K562 (cell line): ENCODE results near the gene PARD3B. TPM values are rescaled to one million over a fixed set of nuclear protein-coding genes. Genes with fewer than 3 reads are reported as not detected.

Source experiments
- ATAC-seq: fragments of 200-7000 bp; cut with Tn5 transposase; 3 replicates; pipeline ENCODE4 v1.9.1; 2020; ENCODE audit warnings: moderate library complexity
- BruUV-seq: library from RNA; stranded (reverse); fragments of 400-500 nt; replicated peaks from 2 replicates; lab custom pipeline; 2021; lab: Mats Ljungman, UMichigan
- CTCF ChIA-PET: fragments of 300-600 bp; formaldehyde crosslinking; extraction: SDS; loops from one replicate; lab custom pipeline; 2021; ENCODE audit warnings: low intra/inter-chr PET ratio; lab: Yijun Ruan, JAX
- POLR2A ChIA-PET: fragments of 300-600, 350-650 bp; sonication (Branson Sonifier 250); formaldehyde crosslinking; extraction: SDS; loops from one replicate; lab custom pipeline; 2021; ENCODE audit warnings: antibody characterized with exemption, inconsistent platforms; lab: Yijun Ruan, JAX
- DNase-seq, 4 experiments: peaks; one replicate each; pipeline versions ENCODE4 v3.0.0 to v3.0.0-alpha.2; 2011 to 2018; ENCODE audit warnings: low spot score in 3 of 4, mixed read lengths in 3 of 4; ENCODE audit errors: extremely low read depth in 1 of 4
- FAIRE-seq: peaks from 2 replicates; lab custom pipeline; 2011; peaks lifted over from hg19 to GRCh38; lab: Jason Lieb, UNC
- H2AFZ ChIP-seq: 2 replicates; pipeline ENCODE4 v1.6.0; 2011; ENCODE audit warnings: low read depth, low read length, control low read depth, inconsistent platforms
- H3K27ac ChIP-seq: fragments of 200-600 bp; 3 replicates; pipeline ENCODE4 v1.8.0; 2011; ENCODE audit warnings: low read depth, mild to moderate bottlenecking, control low read depth, inconsistent platforms, low read length, moderate library complexity, mixed read lengths; ENCODE audit errors: extremely low read depth
- H3K27me3 ChIP-seq, 2 experiments: fragments of 300-600 bp in 1 of 2; 2 replicates in 1 of 2; 3 replicates in 1 of 2; pipeline versions ENCODE4 v1.6.0 to v1.8.0; 2011; ENCODE audit warnings: inconsistent platforms in 2 of 2, low read length in 2 of 2, mild to moderate bottlenecking in 1 of 2, mixed read lengths in 1 of 2, moderate library complexity in 1 of 2; ENCODE audit not compliant: control insufficient read depth in 2 of 2, insufficient read depth in 2 of 2
- H3K36me3 ChIP-seq: fragments of 300-600 bp; 3 replicates; pipeline ENCODE4 v1.8.0; 2011; ENCODE audit warnings: mild to moderate bottlenecking, low read length, inconsistent platforms; ENCODE audit not compliant: control insufficient read depth, insufficient read depth
- H3K4me1 ChIP-seq, 2 experiments: fragments of 200-600 bp in 1 of 2; replicated peaks in 1 of 2; 2 replicates in 1 of 2; 3 replicates in 1 of 2; pipeline versions ENCODE4 v1.5.1 to v1.8.0; 2011; ENCODE audit warnings: inconsistent platforms in 2 of 2, low read length in 2 of 2, mild to moderate bottlenecking in 1 of 2, mixed read lengths in 1 of 2, moderate library complexity in 1 of 2; ENCODE audit not compliant: control insufficient read depth in 2 of 2, insufficient read depth in 2 of 2
- H3K4me2 ChIP-seq: 2 replicates; pipeline ENCODE4 v1.6.1; 2011; ENCODE audit warnings: low read length, control low read depth, inconsistent platforms, mixed read lengths; ENCODE audit not compliant: insufficient read depth
- H3K4me3 ChIP-seq: fragments of 200-600 bp; sonication (generic), shearing (Covaris generic); 2 replicates; pipeline ENCODE4 v1.5.1; 2016; ENCODE audit warnings: control low read depth, inconsistent platforms
- H3K79me2 ChIP-seq: fragments of 200-600 bp; 3 replicates; pipeline ENCODE4 v1.8.0; 2011; ENCODE audit warnings: low read length, inconsistent platforms; ENCODE audit not compliant: control insufficient read depth, insufficient read depth
- H3K9ac ChIP-seq, 2 experiments: 2 replicates each; pipeline versions ENCODE4 v1.6.0 to v1.6.1; 2011; ENCODE audit warnings: low read depth in 2 of 2, low read length in 2 of 2, control low read depth in 1 of 2, inconsistent platforms in 1 of 2, mild to moderate bottlenecking in 1 of 2, mixed read lengths in 1 of 2; ENCODE audit not compliant: insufficient read depth in 1 of 2
- H3K9me1 ChIP-seq: one replicate; pipeline ENCODE4 v1.6.0; 2011; ENCODE audit warnings: inconsistent platforms, mild to moderate bottlenecking, low read length, moderate library complexity; ENCODE audit not compliant: control insufficient read depth, insufficient read depth
- H3K9me3 ChIP-seq: replicated peaks from 2 replicates; pipeline ENCODE4 v1.5.1; 2011; ENCODE audit warnings: low read depth, low read length, inconsistent platforms; ENCODE audit not compliant: control insufficient read depth, insufficient read depth
- H4K20me1 ChIP-seq: replicated peaks from 2 replicates; pipeline ENCODE4 v1.6.1; 2011; ENCODE audit warnings: low read length, inconsistent platforms, mixed read lengths; ENCODE audit not compliant: control insufficient read depth, insufficient read depth
- CSDE1 ChIP-seq, 2 experiments: fragments of 450-650 bp; IDR thresholded peaks; 2 replicates each; pipeline ENCODE4 v1.6.1; 2016; ENCODE audit warnings: mild to moderate bottlenecking in 1 of 2
- DMBX1 ChIP-seq: fragments of 250-450 bp; sonication (Bioruptor Pico); IDR thresholded peaks from 2 replicates; pipeline ENCODE4 v1.8.0; 2022; ENCODE audit warnings: inconsistent platforms, mild to moderate bottlenecking, moderate library complexity, borderline replicate concordance
- ELF1 ChIP-seq: fragments of 200-800 bp; sonication (Bioruptor generic); IDR thresholded peaks from 2 replicates; pipeline ENCODE4 v1.6.1; 2016; ENCODE audit warnings: missing genetic modification characterization, missing compliant biosample characterization
- KHSRP ChIP-seq: fragments of 450-650 bp; IDR thresholded peaks from 2 replicates; pipeline ENCODE4 v1.6.1; 2017
- NCOA6 ChIP-seq: fragments of 450-650 bp; IDR thresholded peaks from 2 replicates; pipeline ENCODE4 v1.6.1; 2017; ENCODE audit warnings: mild to moderate bottlenecking
- PHTF2 ChIP-seq: fragments of 250-450 bp; sonication (Bioruptor Pico); IDR thresholded peaks from 2 replicates; pipeline ENCODE4 v1.5.0; 2021; ENCODE audit warnings: mild to moderate bottlenecking
- RFX7 ChIP-seq: fragments of 250-450 bp; sonication (Bioruptor Pico); IDR thresholded peaks from 2 replicates; pipeline ENCODE4 v1.5.1; 2021; ENCODE audit warnings: mild to moderate bottlenecking
- RUNX1 ChIP-seq: sonication (generic); IDR thresholded peaks from 2 replicates; pipeline ENCODE4 v1.6.1; 2016; ENCODE audit warnings: antibody characterized with exemption, low read depth
- SMAD1 ChIP-seq: fragments of 150-350 bp; IDR thresholded peaks from 2 replicates; pipeline ENCODE4 v1.6.1; 2014; ENCODE audit warnings: low read length, low read depth; ENCODE audit not compliant: partially characterized antibody
- SRSF3 ChIP-seq: fragments of 200-400 bp; formaldehyde crosslinking; IDR thresholded peaks from 2 replicates; pipeline ENCODE4 v1.6.1; 2016; ENCODE audit warnings: mild to moderate bottlenecking, low read length, moderate library complexity; ENCODE audit not compliant: insufficient read depth
- TAF15 ChIP-seq: fragments of 200-400 bp; formaldehyde crosslinking; IDR thresholded peaks from 2 replicates; pipeline ENCODE4 v1.6.1; 2017; ENCODE audit warnings: mild to moderate bottlenecking, low read depth, low read length, moderate library complexity
- ZNF140 ChIP-seq: fragments of 250-450 bp; sonication (Bioruptor Pico); IDR thresholded peaks from 2 replicates; pipeline ENCODE4 v1.8.0; 2021; ENCODE audit warnings: moderate library complexity, mild to moderate bottlenecking, inconsistent platforms
- ZNF551 ChIP-seq: fragments of 250-450 bp; sonication (Bioruptor Pico); IDR thresholded peaks from 2 replicates; pipeline ENCODE4 v1.5.0; 2021; ENCODE audit warnings: mild to moderate bottlenecking, moderate library complexity
- ZNF717 ChIP-seq: fragments of 250-450 bp; sonication (Bioruptor Pico); IDR thresholded peaks from 2 replicates; pipeline ENCODE4 v1.5.0; 2021
- ZNF780A ChIP-seq: fragments of 250-450 bp; sonication (Bioruptor Pico); IDR thresholded peaks from 2 replicates; pipeline ENCODE4 v1.5.0; 2021; ENCODE audit warnings: mild to moderate bottlenecking
- WGBS: fragments of 100-300 bp; shearing (Covaris generic); methylation state at CpG from one replicate; pipeline ENCODE4 v1.1.6; 2016; ENCODE audit warnings: low coverage, mixed read lengths; ENCODE audit not compliant: insufficient coverage; ENCODE audit errors: missing lambda C conversion rate; 5-methylcytosine and 5-hydroxymethylcytosine counted together
- in situ Hi-C: fragments of 300-500 bp; cut with MboI; formaldehyde crosslinking; loops from 4 replicates; pipeline ENCODE4 v1.15.0; 2018; ENCODE audit warnings: inconsistent platforms, mixed read lengths
- intact Hi-C: fragments of 100-400 bp; cut with micrococcal nuclease; formaldehyde crosslinking; loops from 2 replicates; pipeline ENCODE4 v1.14.2; 2022
- polyA plus RNA-seq, 8 experiments: library from polyadenylated mRNA; depleted of rRNA in 4 of 8; stranded (reverse) in 5 of 8; unstranded in 3 of 8; fragments of >200 nt; fragmentation: Nextera tagmentation in 2 of 8; fragmentation: Illumina TruSeq in 1 of 8; extraction: Ambion mirVana in 2 of 8; extraction: Trizol in 1 of 8; gene quantifications; 2 replicates each; pipeline versions ENCODE4 v1.2.1 to v1.2.3, GENCODE V29; 2011 to 2014; ENCODE audit warnings: inconsistent platforms in 1 of 8, missing spikeins in 1 of 8
- total RNA-seq, 7 experiments: library from RNA; depleted of rRNA in 6 of 7; stranded (reverse); fragments of >200 nt in 6 of 7; fragmentation: Illumina TruSeq in 2 of 7; extraction: Trizol in 2 of 7; gene quantifications; 2 replicates each; pipeline versions ENCODE4 v1.2.1 to v1.2.3, GENCODE V29; 2011 to 2021; ENCODE audit warnings: low replicate concordance in 1 of 7

The PARD3B gene
- total and polyA plus RNA-seq, 9 of the 15 experiments (the other 6 are each of a cell fraction or from before 2014, with no cell fraction given) = 0.15 to 3.0 (median 1.1) TPM

- FAIRE-seq (no peak), ATAC-seq (no peak), DNase-seq (no peak)
- H3K9me1 ChIP-seq = no peaks in the 10 kb centered on the region
- no peaks in the 10 kb centered on the region for H4K20me1 ChIP-seq
- no peaks in the 10 kb centered on the region for H3K36me3 ChIP-seq
- 2% methylated on average over 5 of the region's 5 CpGs for WGBS
- intact Hi-C loops (no loop called here), in situ Hi-C loops (no loop called here)
- no peak overlapping the region for H3K9ac ChIP-seq
- no peak for TF ChIP-seq SRSF3
- TF ChIP-seq ZNF551 (CRISPR knock-in tag) = no peak
- TF ChIP-seq SMAD1 = no peak
- TF ChIP-seq PHTF2 (CRISPR knock-in tag) = no peak
- no peak for TF ChIP-seq DMBX1 (CRISPR knock-in tag)
- no peak for TF ChIP-seq ZNF717 (CRISPR knock-in tag)
- no peak for TF ChIP-seq TAF15
- no peak for TF ChIP-seq CSDE1 (IDR thresholded peaks at IDR 0.05)
- no peak for TF ChIP-seq RUNX1
- no peak for TF ChIP-seq KHSRP
- no peak for TF ChIP-seq ZNF140 (CRISPR knock-in tag)
- TF ChIP-seq ELF1 (tag) = no peak
- no peak for TF ChIP-seq NCOA6
- no peak for TF ChIP-seq RFX7 (CRISPR knock-in tag)
- no peak for TF ChIP-seq ZNF780A (CRISPR knock-in tag)
- no TSS peak for BruUV-seq
- H3K27ac ChIP-seq = no peak overlapping the region
- H3K4me1 ChIP-seq = no peaks in the 10 kb centered on the region
- no peak overlapping the region for H3K4me2 ChIP-seq
- no peaks in the 10 kb centered on the region for H3K79me2 ChIP-seq
- H3K27me3 ChIP-seq = no peaks in the 10 kb centered on the region; a peak in 1 of 5 replicates
- ChIA-PET CTCF (no interaction called here), POLR2A (no interaction called here)
- no peaks in the 10 kb centered on the region for H3K9me3 ChIP-seq
- no peak overlapping the region for H2AFZ ChIP-seq
- H3K4me3 ChIP-seq = no peak overlapping the region
These were observed 1116.0 kb downstream of the PARD3B start for GRCh38 chr2:205661281-205661680.
